Upper lobe of right lung (tissue), 1 donor: ENCODE data around the gene RPL19. TPM values are rescaled to one million over a fixed set of nuclear protein-coding genes. Genes with fewer than 3 reads are reported as not detected.

Experiments used
- ATAC-seq: fragments of 200-7000 bp; cut with Tn5 transposase; one replicate; pipeline ENCODE4 v1.9.1; 2020; ENCODE audit warnings: mild to moderate bottlenecking, moderate library complexity
- DNase-seq: peaks from one replicate; pipeline ENCODE4 v3.0.0-alpha.2; 2020
- H3K27ac ChIP-seq: fragments of 200-600 bp; one replicate; pipeline ENCODE4 v1.8.0; 2022
- H3K27me3 ChIP-seq: fragments of 200-600 bp; one replicate; pipeline ENCODE4 v1.8.0; 2022; ENCODE audit warnings: mild to moderate bottlenecking
- H3K36me3 ChIP-seq: fragments of 200-600 bp; one replicate; pipeline ENCODE4 v1.8.0; 2022
- H3K4me1 ChIP-seq: fragments of 200-600 bp; one replicate; pipeline ENCODE4 v1.8.0; 2022
- H3K4me3 ChIP-seq: fragments of 200-600 bp; one replicate; pipeline ENCODE4 v1.8.0; 2022; ENCODE audit warnings: mild to moderate bottlenecking
- H3K9me3 ChIP-seq: fragments of 200-600 bp; one replicate; pipeline ENCODE4 v1.8.0; 2022
- intact Hi-C: fragments of 100-400 bp; cut with DNase I; formaldehyde crosslinking; loops from one replicate; pipeline ENCODE4 v1.11.0; 2022
- total RNA-seq: library from RNA; stranded (reverse); fragmentation: NEBNext Ultra II Directional; extraction: Animal tissue kit (Norgen Biotek cat#: 25700); gene quantifications from one replicate; pipeline ENCODE4 v1.2.1, GENCODE V29; 2021
- TF ChIP-seq, protein P1 (sequence below): fragments of 200-600 bp; IDR thresholded peaks from one replicate; pipeline ENCODE4 v1.8.0; 2022; ENCODE audit warnings: antibody characterized with exemption
- donor health status: DM: no; HTN: yes; CAD: no; lungs with severe emphysema.

RPL19 gene
- total RNA-seq, 1 donor from 2014 or later: 1,449 TPM

DNA sequence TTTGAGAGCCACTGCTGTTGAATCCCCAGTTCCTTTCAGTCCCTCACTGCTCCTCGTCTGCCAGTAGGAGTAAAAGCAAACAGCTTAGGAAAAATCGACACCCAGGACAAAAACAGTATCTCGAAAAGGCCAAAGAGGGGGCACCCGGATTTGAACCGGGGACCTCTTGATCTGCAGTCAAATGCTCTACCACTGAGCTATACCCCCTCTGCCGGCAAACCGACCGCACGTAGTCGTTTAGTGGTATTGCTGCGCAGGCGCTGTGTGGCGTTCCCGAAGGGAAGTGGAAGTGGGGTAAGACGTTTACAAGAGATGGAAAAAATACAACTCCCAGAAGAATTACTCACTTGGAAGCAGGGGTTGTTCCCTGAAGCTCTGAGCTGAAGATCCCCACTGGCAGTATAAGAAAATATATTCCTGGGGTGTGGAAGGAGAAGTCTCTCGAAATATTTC lies 46.5 kb upstream of the RPL19 start:
- H3K36me3 ChIP-seq: no peaks in the 10 kb centered on the region
- TF ChIP-seq, protein P1, sequence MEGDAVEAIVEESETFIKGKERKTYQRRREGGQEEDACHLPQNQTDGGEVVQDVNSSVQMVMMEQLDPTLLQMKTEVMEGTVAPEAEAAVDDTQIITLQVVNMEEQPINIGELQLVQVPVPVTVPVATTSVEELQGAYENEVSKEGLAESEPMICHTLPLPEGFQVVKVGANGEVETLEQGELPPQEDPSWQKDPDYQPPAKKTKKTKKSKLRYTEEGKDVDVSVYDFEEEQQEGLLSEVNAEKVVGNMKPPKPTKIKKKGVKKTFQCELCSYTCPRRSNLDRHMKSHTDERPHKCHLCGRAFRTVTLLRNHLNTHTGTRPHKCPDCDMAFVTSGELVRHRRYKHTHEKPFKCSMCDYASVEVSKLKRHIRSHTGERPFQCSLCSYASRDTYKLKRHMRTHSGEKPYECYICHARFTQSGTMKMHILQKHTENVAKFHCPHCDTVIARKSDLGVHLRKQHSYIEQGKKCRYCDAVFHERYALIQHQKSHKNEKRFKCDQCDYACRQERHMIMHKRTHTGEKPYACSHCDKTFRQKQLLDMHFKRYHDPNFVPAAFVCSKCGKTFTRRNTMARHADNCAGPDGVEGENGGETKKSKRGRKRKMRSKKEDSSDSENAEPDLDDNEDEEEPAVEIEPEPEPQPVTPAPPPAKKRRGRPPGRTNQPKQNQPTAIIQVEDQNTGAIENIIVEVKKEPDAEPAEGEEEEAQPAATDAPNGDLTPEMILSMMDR: no peak
- H3K27me3 ChIP-seq: peaks cover 3% of the 10 kb centered on the region
- peak overlapping the region; percentile 85 for H3K27ac ChIP-seq
- H3K4me1 ChIP-seq: peaks cover 16% of the 10 kb centered on the region
- H3K4me3 ChIP-seq: peak overlapping the region; percentile 67
- H3K9me3 ChIP-seq: no peaks in the 10 kb centered on the region
- DNase-seq: peak; percentile 94
- intact Hi-C loops: loop anchor here (5.0 kb wide), 1 partner anchor 171 kb away; no protein-coding TSS in a partner anchor
- ATAC-seq: peak; percentile 75

DNA sequence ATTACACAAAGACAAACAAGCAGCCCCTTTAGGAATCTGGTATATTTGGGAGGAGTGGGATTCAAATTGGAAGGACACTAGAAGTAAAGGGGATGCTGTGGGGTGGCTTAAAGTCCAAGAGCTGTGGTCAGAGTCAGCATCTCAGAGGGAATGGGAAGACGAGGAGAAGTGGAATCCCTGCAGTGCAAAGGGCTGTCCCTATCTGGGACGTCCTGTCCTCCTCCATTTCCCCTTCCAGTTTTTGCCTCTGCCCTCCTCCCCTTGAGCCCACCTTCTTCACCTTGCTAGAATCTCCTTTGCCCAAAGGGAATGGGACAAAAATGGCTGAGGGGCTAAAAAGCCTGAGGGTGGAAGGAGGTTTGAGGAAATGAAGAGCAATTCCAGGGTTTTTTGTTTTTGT lies 44.4 kb upstream of the RPL19 start:
- no peak overlapping the region for H3K27ac ChIP-seq
- TF ChIP-seq, protein P1: no peak
- intact Hi-C loops: no loop called here
- DNase-seq: no peak
- peaks cover 2% of the 10 kb centered on the region for H3K27me3 ChIP-seq
- H3K9me3 ChIP-seq: no peaks in the 10 kb centered on the region
- peaks cover 16% of the 10 kb centered on the region for H3K4me1 ChIP-seq
- no peaks in the 10 kb centered on the region for H3K36me3 ChIP-seq
- no peak overlapping the region for H3K4me3 ChIP-seq
- ATAC-seq: no peak

DNA sequence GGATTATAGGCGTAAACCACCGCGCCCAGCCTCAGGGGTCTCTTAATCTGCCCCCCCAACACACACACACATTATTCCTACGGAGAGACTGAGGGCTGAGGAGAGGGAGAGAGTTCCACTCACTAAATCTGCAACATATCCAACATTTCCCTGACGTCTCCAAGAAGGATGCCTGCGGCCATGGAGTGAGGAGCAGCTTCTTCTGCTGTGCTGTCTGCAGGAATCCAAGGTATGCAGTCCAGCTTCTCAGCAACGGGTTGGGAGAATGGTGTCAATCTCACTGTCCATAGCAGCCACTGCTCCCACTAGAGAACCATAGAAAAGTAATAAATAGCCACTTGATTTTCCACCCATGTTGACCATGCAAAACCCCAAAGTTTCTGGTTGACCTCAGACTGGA lies 43.6 kb upstream of the RPL19 start:
- H3K9me3 ChIP-seq: no peaks in the 10 kb centered on the region
- TF ChIP-seq, protein P1: no peak
- peaks cover 16% of the 10 kb centered on the region for H3K4me1 ChIP-seq
- ATAC-seq (no peak), DNase-seq (no peak)
- no peak overlapping the region for H3K27ac ChIP-seq
- intact Hi-C loops: no loop called here
- no peaks in the 10 kb centered on the region for H3K36me3 ChIP-seq
- H3K27me3 ChIP-seq: no peaks in the 10 kb centered on the region
- no peak overlapping the region for H3K4me3 ChIP-seq

DNA sequence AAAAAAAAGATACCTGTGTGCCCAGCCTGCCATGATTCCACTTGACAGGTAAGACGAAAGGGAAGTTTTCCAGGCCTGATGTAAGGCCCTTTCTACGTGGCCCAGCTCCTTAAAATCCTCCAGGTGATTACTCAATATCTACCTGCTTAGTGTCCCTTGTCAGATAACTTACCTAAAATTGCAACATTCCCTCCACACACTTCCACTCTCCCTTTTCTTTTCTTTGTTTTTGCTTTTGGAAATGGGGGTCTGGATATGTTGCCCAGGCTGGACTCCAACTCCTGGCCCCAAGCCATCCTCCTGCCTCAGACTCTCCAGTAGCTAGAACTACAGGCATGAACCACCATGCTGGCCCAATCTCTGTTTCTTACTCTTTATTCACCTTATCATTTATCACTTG lies 41.5 kb upstream of the RPL19 start:
- TF ChIP-seq, protein P1: no peak
- H3K4me3 ChIP-seq: no peak overlapping the region
- intact Hi-C loops: no loop called here
- H3K27ac ChIP-seq: no peak overlapping the region
- DNase-seq (no peak), ATAC-seq (no peak)
- H3K27me3 ChIP-seq: no peaks in the 10 kb centered on the region
- H3K4me1 ChIP-seq: peaks cover 3% of the 10 kb centered on the region
- H3K9me3 ChIP-seq: no peaks in the 10 kb centered on the region
- H3K36me3 ChIP-seq: no peaks in the 10 kb centered on the region

DNA sequence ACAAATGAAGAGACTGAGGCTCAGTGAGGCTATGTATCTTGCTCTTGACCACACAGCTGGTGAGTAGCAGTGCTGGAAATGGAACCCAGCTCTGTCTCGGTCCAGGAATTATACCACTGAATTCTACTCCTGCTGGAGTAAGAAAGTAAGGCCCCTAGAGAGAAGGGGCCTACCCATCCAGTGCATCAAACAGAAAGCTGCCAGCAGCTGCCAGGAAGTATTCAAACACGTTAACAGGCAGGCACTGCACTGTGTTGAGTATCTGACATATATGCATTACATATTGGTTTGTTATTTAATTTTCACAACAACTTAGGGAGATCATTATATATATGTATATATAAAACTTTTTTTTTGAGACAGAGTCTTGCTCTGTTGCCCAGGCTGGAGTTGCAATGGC lies 38.1 kb upstream of the RPL19 start:
- no peaks in the 10 kb centered on the region for H3K36me3 ChIP-seq
- peaks cover 13% of the 10 kb centered on the region for H3K4me1 ChIP-seq
- DNase-seq (no peak), ATAC-seq (no peak)
- no peaks in the 10 kb centered on the region for H3K9me3 ChIP-seq
- H3K27ac ChIP-seq: no peak overlapping the region
- intact Hi-C loops: no loop called here
- no peak overlapping the region for H3K4me3 ChIP-seq
- TF ChIP-seq, protein P1: no peak
- no peaks in the 10 kb centered on the region for H3K27me3 ChIP-seq

DNA sequence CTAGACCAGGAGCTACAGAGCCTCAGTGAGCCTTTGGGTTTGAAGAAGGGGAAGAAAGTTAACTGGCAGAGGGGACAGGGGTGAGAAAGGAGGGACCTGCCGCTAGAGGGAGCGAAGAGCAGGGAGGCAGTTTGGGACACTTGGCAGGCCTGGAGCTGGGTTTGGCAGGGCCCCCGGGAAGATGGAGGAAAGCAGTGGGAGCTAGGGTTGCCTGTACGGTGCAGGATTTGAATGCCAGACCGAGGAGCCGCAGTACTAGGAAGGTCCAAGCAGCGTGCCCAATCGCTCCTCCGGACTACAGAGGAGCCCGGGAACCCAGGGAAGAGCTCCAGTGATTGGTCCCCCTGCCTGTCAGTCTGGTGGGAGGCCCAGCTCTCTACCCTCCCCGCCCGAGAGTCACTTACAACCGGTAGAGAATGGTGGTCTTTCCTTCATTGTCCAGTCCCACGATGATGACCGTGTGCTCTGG lies 35.4 kb upstream of the RPL19 start:
- Histone ChIP-seq H3K4me1 (peaks cover 13% of the 10 kb centered on the region), H3K4me3 (peak overlapping the region; percentile 59), H3K27me3 (no peaks in the 10 kb centered on the region), H3K27ac (no peak overlapping the region), H3K36me3 (no peaks in the 10 kb centered on the region), H3K9me3 (no peaks in the 10 kb centered on the region)
- intact Hi-C loops: no loop called here
- TF ChIP-seq, protein P1: peak; percentile 75
- peak; percentile 93 for ATAC-seq
- DNase-seq: peak; percentile 90
